ENCODE data around the gene MAPK1. TPM values are rescaled to one million over a fixed set of nuclear protein-coding genes. Genes with fewer than 3 reads are reported as not detected.
"Not testable (repeated sequence)": the region's sequence is repeated elsewhere in the genome, so short reads cannot be mapped to it uniquely, and the experiment has no call there.

Gene MAPK1
- total RNA-seq, 1 donor = 74.2 TPM

- H3K4me3 ChIP-seq (ENCODE audit: low read depth, low read length) = no peak overlapping the region
- DNase-seq (ENCODE audit: low read depth) = no peak
- no peak for TF ChIP-seq CTCF (IDR thresholded peaks at IDR 0.05; ENCODE audit: insufficient read depth, low read length)
These were observed 66.7 kb downstream of the MAPK1 start for GRCh38 chr22:21800552-21801303.

GRCh38 chr22:21797444-21798221 lies 69.8 kb downstream of the MAPK1 start:
- peak; percentile 43 for DNase-seq (ENCODE audit: low read depth)
- TF ChIP-seq CTCF (IDR thresholded peaks at IDR 0.05; ENCODE audit: insufficient read depth, low read length) = no peak
- no peak overlapping the region for H3K4me3 ChIP-seq (ENCODE audit: low read depth, low read length)

GRCh38 chr22:21796863-21797262 lies 70.6 kb downstream of the MAPK1 start:
- DNase-seq (ENCODE audit: low read depth) = no peak
- TF ChIP-seq CTCF (IDR thresholded peaks at IDR 0.05; ENCODE audit: insufficient read depth, low read length) = no peak
- no peak overlapping the region for H3K4me3 ChIP-seq (ENCODE audit: low read depth, low read length)

GRCh38 chr22:21796231-21796630 lies 71.2 kb downstream of the MAPK1 start:
- no peak for DNase-seq (ENCODE audit: low read depth)
- no peak overlapping the region for H3K4me3 ChIP-seq (ENCODE audit: low read depth, low read length)
- no peak for TF ChIP-seq CTCF (IDR thresholded peaks at IDR 0.05; ENCODE audit: insufficient read depth, low read length)

- H3K4me3 ChIP-seq (ENCODE audit: low read depth, low read length); DNase-seq (ENCODE audit: low read depth): not testable (repeated sequence)
These were observed 73.7 kb downstream of the MAPK1 start for GRCh38 chr22:21793716-21794115.

- no peak overlapping the region for H3K4me3 ChIP-seq (ENCODE audit: low read depth, low read length)
- no peak for TF ChIP-seq CTCF (IDR thresholded peaks at IDR 0.05; ENCODE audit: insufficient read depth, low read length)
- peak; percentile 40 for DNase-seq (ENCODE audit: low read depth)
These were observed 75.5 kb downstream of the MAPK1 start for GRCh38 chr22:21791635-21792625.

- H3K4me3 ChIP-seq (ENCODE audit: low read depth, low read length); DNase-seq (ENCODE audit: low read depth): not testable (repeated sequence)
These were observed 76.4 kb downstream of the MAPK1 start for GRCh38 chr22:21790849-21791610.

All from fibroblast of the aortic adventitia (primary cell).